H9 (cell line): ENCODE measurements around the gene PPP1R27. TPM values are rescaled to one million over a fixed set of nuclear protein-coding genes. Genes with fewer than 3 reads are reported as not detected.
A peak's percentile ranks its signal among the peaks of the same experiment; 100 is the strongest.

Experiments
- DNase-seq: peaks from one replicate; pipeline ENCODE4 v3.0.0-alpha.2; 2017
- H2AFZ ChIP-seq: one replicate; pipeline ENCODE4 v1.6.1; 2013; ENCODE audit warnings: mild to moderate bottlenecking, low read length, control low read depth, moderate library complexity
- H2AK5ac ChIP-seq: 2 replicates; pipeline ENCODE4 v1.6.1; 2013; ENCODE audit warnings: low read length, control low read depth, mixed read lengths; ENCODE audit not compliant: insufficient read length
- H2BK120ac ChIP-seq: one replicate; pipeline ENCODE4 v1.6.1; 2013; ENCODE audit warnings: low read depth, mild to moderate bottlenecking, low read length, control low read depth, inconsistent platforms; ENCODE audit not compliant: poor library complexity, severe bottlenecking
- H2BK12ac ChIP-seq: 2 replicates; pipeline ENCODE4 v1.6.1; 2013; ENCODE audit warnings: low read length, control low read depth, mixed read lengths, low read depth; ENCODE audit not compliant: insufficient read length
- H2BK15ac ChIP-seq: 2 replicates; pipeline ENCODE4 v1.6.1; 2013; ENCODE audit warnings: low read depth, low read length, control low read depth
- H2BK20ac ChIP-seq: one replicate; pipeline ENCODE4 v1.6.1; 2013; ENCODE audit warnings: low read depth, mild to moderate bottlenecking, low read length, control low read depth, inconsistent platforms; ENCODE audit not compliant: poor library complexity, severe bottlenecking
- H2BK5ac ChIP-seq: 2 replicates; pipeline ENCODE4 v1.6.1; 2013; ENCODE audit warnings: low read length, control low read depth, mixed read lengths; ENCODE audit not compliant: insufficient read length
- H3K14ac ChIP-seq: 2 replicates; pipeline ENCODE4 v1.6.1; 2013; ENCODE audit warnings: low read length, control low read depth; ENCODE audit not compliant: insufficient read depth
- H3K18ac ChIP-seq: 2 replicates; pipeline ENCODE4 v1.6.1; 2013; ENCODE audit warnings: low read depth, mild to moderate bottlenecking, mixed read lengths, low read length, control low read depth; ENCODE audit not compliant: insufficient read length
- H3K23ac ChIP-seq: 2 replicates; pipeline ENCODE4 v1.6.1; 2013; ENCODE audit warnings: low read length, control low read depth, mixed read lengths, low read depth; ENCODE audit not compliant: insufficient read length
- H3K23me2 ChIP-seq: 2 replicates; pipeline ENCODE4 v1.6.1; 2013; ENCODE audit warnings: low read depth, mild to moderate bottlenecking, mixed read lengths, low read length, control low read depth; ENCODE audit not compliant: insufficient read length, poor library complexity, severe bottlenecking
- H3K27ac ChIP-seq: 2 replicates; pipeline ENCODE4 v1.5.1; 2013; ENCODE audit warnings: low read length, control low read depth, mixed read lengths, low read depth; ENCODE audit not compliant: insufficient read length
- H3K27me3 ChIP-seq: 2 replicates; pipeline ENCODE4 v1.6.1; 2013; ENCODE audit warnings: low read length, control low read depth, inconsistent platforms; ENCODE audit not compliant: insufficient read depth
- H3K4ac ChIP-seq: 2 replicates; pipeline ENCODE4 v1.6.1; 2013; ENCODE audit warnings: low read depth, mild to moderate bottlenecking, control low read depth, inconsistent platforms, low read length, moderate library complexity
- H3K4me1 ChIP-seq: 2 replicates; pipeline ENCODE4 v1.6.1; 2013; ENCODE audit warnings: low read length, control low read depth, inconsistent platforms; ENCODE audit not compliant: insufficient read depth
- H3K4me2 ChIP-seq: 2 replicates; pipeline ENCODE4 v1.6.1; 2013; ENCODE audit warnings: low read length, control low read depth, mixed read lengths; ENCODE audit not compliant: insufficient read length, insufficient read depth
- H3K56ac ChIP-seq: 2 replicates; pipeline ENCODE4 v1.6.1; 2013; ENCODE audit warnings: low read depth, mild to moderate bottlenecking, mixed read lengths, low read length, control low read depth; ENCODE audit not compliant: insufficient read length
- H3K79me1 ChIP-seq: 2 replicates; pipeline ENCODE4 v1.6.1; 2013; ENCODE audit warnings: low read depth, mild to moderate bottlenecking, moderate library complexity, low read length, control low read depth, inconsistent platforms; ENCODE audit not compliant: insufficient read depth, poor library complexity, severe bottlenecking
- H3K79me2 ChIP-seq: 2 replicates; pipeline ENCODE4 v1.6.1; 2013; ENCODE audit warnings: low read length, control low read depth, inconsistent platforms; ENCODE audit not compliant: insufficient read depth
- H3K9ac ChIP-seq: 2 replicates; pipeline ENCODE4 v1.6.1; 2013; ENCODE audit warnings: low read length, control low read depth, mixed read lengths; ENCODE audit not compliant: insufficient read length; ENCODE audit errors: extremely low read depth
- H3K9me3 ChIP-seq: one replicate; pipeline ENCODE4 v1.6.1; 2013; ENCODE audit warnings: low read depth, low read length, inconsistent platforms; ENCODE audit not compliant: control insufficient read depth
- H3T11ph ChIP-seq: one replicate; pipeline ENCODE4 v1.6.1; 2013; ENCODE audit warnings: mild to moderate bottlenecking, low read length, control low read depth, inconsistent platforms
- H4K20me1 ChIP-seq: one replicate; pipeline ENCODE4 v1.6.1; 2013; ENCODE audit not compliant: control insufficient read depth, insufficient read length, insufficient read depth
- H4K5ac ChIP-seq: 2 replicates; pipeline ENCODE4 v1.6.1; 2013; ENCODE audit warnings: low read depth, mild to moderate bottlenecking, mixed read lengths, low read length, control low read depth; ENCODE audit not compliant: insufficient read length
- H4K8ac ChIP-seq: replicated peaks from 2 replicates; pipeline ENCODE4 v1.6.1; 2013; ENCODE audit warnings: low read length, control low read depth, mixed read lengths, low read depth; ENCODE audit not compliant: insufficient read length
- H4K91ac ChIP-seq: 2 replicates; pipeline ENCODE4 v1.6.1; 2013; ENCODE audit warnings: low read depth, mild to moderate bottlenecking, moderate library complexity, mixed read lengths, low read length, control low read depth; ENCODE audit not compliant: insufficient read length
- H3K27ac Mint-ChIP-seq, 3 experiments: 2 replicates in 2 of 3; 3 replicates in 1 of 3; pipeline ENCODE4 v1.8.0; 2020 to 2021; ENCODE audit warnings: mixed read lengths in 3 of 3, mild to moderate bottlenecking in 1 of 3, moderate library complexity in 1 of 3
- H3K27me3 Mint-ChIP-seq: 2 replicates; pipeline ENCODE4 v1.8.0; 2021; ENCODE audit warnings: low read depth, mild to moderate bottlenecking, moderate library complexity, mixed read lengths
- H3K36me3 Mint-ChIP-seq, 3 experiments: 2 replicates in 2 of 3; 3 replicates in 1 of 3; pipeline ENCODE4 v1.8.0; 2020 to 2021; ENCODE audit warnings: low read depth in 3 of 3, mixed read lengths in 3 of 3; ENCODE audit not compliant: insufficient read depth in 1 of 3
- H3K4me1 Mint-ChIP-seq, 2 experiments: 2 replicates each; pipeline ENCODE4 v1.8.0; 2020; ENCODE audit warnings: mixed read lengths in 2 of 2
- H3K4me3 Mint-ChIP-seq, 2 experiments: 2 replicates in 1 of 2; 3 replicates in 1 of 2; pipeline ENCODE4 v1.8.0; 2020 to 2021; ENCODE audit warnings: mild to moderate bottlenecking in 2 of 2, mixed read lengths in 2 of 2, moderate library complexity in 1 of 2
- H3K9me3 Mint-ChIP-seq, 2 experiments: 2 replicates in 1 of 2; 3 replicates in 1 of 2; pipeline ENCODE4 v1.8.0; 2020; ENCODE audit warnings: mild to moderate bottlenecking in 2 of 2, mixed read lengths in 2 of 2, moderate library complexity in 1 of 2
- CTCF ChIP-seq: fragments of 200-600 bp; sonication (generic); conservative IDR thresholded peaks from 3 replicates; pipeline ENCODE4 v1.8.0; 2021; ENCODE audit warnings: antibody characterized with exemption, mild to moderate bottlenecking
- WGBS: extraction: QIAGEN DNeasy Blood & Tissue Kit; methylation state at CpG from one replicate; pipeline ENCODE4 v1.1.7; 2013; ENCODE audit warnings: missing lambda C conversion rate, low lambda C conversion rate, mixed read lengths; ENCODE audit not compliant: insufficient read length; ENCODE audit errors: extremely low coverage; 5-methylcytosine and 5-hydroxymethylcytosine counted together
- total RNA-seq: library from RNA; stranded (reverse); gene quantifications from 2 replicates; pipeline ENCODE4 v1.2.1, GENCODE V29; 2021

The PPP1R27 gene
- total RNA-seq, 1 experiment from 2014 or later = 0.22 TPM

- Histone ChIP-seq H4K20me1 (peaks cover 4% of the 10 kb centered on the region), H4K5ac (no peak overlapping the region), H2BK120ac (no peak overlapping the region), H3K4me2 (no peak overlapping the region), H3K79me1 (peaks cover 12% of the 10 kb centered on the region), H3K56ac (no peak overlapping the region), H3K23ac (no peak overlapping the region), H4K91ac (no peak overlapping the region), H2AK5ac (no peak overlapping the region), H2BK20ac (no peak overlapping the region), H3K27ac (no peak overlapping the region), H3K23me2 (peaks cover 7% of the 10 kb centered on the region), H3K4ac (no peak overlapping the region), H3K27me3 (no peaks in the 10 kb centered on the region), H2AFZ (no peak overlapping the region), H3K9ac (no peak overlapping the region), H3T11ph (no peak overlapping the region), H3K79me2 (peaks cover 20% of the 10 kb centered on the region; the same call in 1 of the 2 replicates), H2BK12ac (no peak overlapping the region), H4K8ac (no peak overlapping the region), H3K4me1 (peaks cover 3% of the 10 kb centered on the region; the same call in 1 of the 2 replicates), H3K9me3 (no peaks in the 10 kb centered on the region), H3K18ac (no peak overlapping the region), H2BK5ac (no peak overlapping the region), H3K14ac (no peak overlapping the region), H2BK15ac (no peak overlapping the region)
- no peaks in the 10 kb centered on the region; the same call in 1 of the 2 replicates for H3K27me3 Mint-ChIP-seq
- peak; percentile 42; the same call in 2 of the 3 replicates for TF ChIP-seq CTCF
- WGBS = no CpG with 5 or more reads among the region's 29 CpGs
- no peak overlapping the region for H3K4me3 Mint-ChIP-seq
- peak overlapping the region in 1 of 3 experiments; percentile 53; a peak in 2 of 7 replicates for H3K27ac Mint-ChIP-seq
- peaks cover 33 to 77% (median 70%) of the 10 kb centered on the region in 3 experiments; a peak in 6 of 7 replicates for H3K36me3 Mint-ChIP-seq
- no peaks in the 10 kb centered on the region for H3K9me3 Mint-ChIP-seq
- no peak for DNase-seq
- H3K4me1 Mint-ChIP-seq = peaks cover 5 to 10% of the 10 kb centered on the region in 2 experiments
Observed at GRCh38 chr17:81854974-81855774, 20.3 kb upstream of the PPP1R27 start.
